Loucy (cell line): ENCODE measurements around the gene DUS2.
A peak's percentile ranks its signal among the peaks of the same experiment; 100 is the strongest.

ENCODE experiments used
- H2AFZ ChIP-seq: fragments of 200-600 bp; sonication (generic); 2 replicates; pipeline ENCODE4 v1.6.0; 2016; ENCODE audit warnings: antibody characterized with exemption, mild to moderate bottlenecking, low read length, moderate library complexity
- H3F3A ChIP-seq: fragments of 200-600 bp; 2 replicates; pipeline ENCODE4 v1.6.0; 2016; ENCODE audit warnings: antibody characterized with exemption, low read depth, mild to moderate bottlenecking
- H3K27me3 ChIP-seq: fragments of 200-600 bp; sonication (generic); 2 replicates; pipeline ENCODE4 v1.6.1; 2014; ENCODE audit warnings: low read length, mild to moderate bottlenecking; ENCODE audit not compliant: insufficient read depth, poor library complexity, severe bottlenecking
- H3K36me3 ChIP-seq: fragments of 200-600 bp; sonication (generic); 2 replicates; pipeline ENCODE4 v1.6.1; 2016; ENCODE audit warnings: low read length; ENCODE audit not compliant: insufficient read depth
- H3K4me1 ChIP-seq: fragments of 200-600 bp; sonication (generic); 2 replicates; pipeline ENCODE4 v1.5.1; 2014; ENCODE audit warnings: low read length, mild to moderate bottlenecking; ENCODE audit not compliant: insufficient read depth, poor library complexity, severe bottlenecking
- H3K4me2 ChIP-seq: fragments of 200-600 bp; sonication (generic); 2 replicates; pipeline ENCODE4 v1.6.0; 2014; ENCODE audit warnings: antibody characterized with exemption, low read length, low read depth, mild to moderate bottlenecking; ENCODE audit not compliant: poor library complexity, severe bottlenecking
- H3K4me3 ChIP-seq: fragments of 200-600 bp; sonication (generic); 2 replicates; pipeline ENCODE4 v1.5.1; 2014; ENCODE audit warnings: low read length, mild to moderate bottlenecking, mixed read lengths; ENCODE audit not compliant: poor library complexity, severe bottlenecking
- H3K79me2 ChIP-seq: fragments of 200-600 bp; sonication (generic); 2 replicates; pipeline ENCODE4 v1.6.1; 2014; ENCODE audit warnings: low read length; ENCODE audit not compliant: insufficient read depth
- H3K9ac ChIP-seq: fragments of 200-600 bp; sonication (generic); 2 replicates; pipeline ENCODE4 v1.6.0; 2014; ENCODE audit warnings: mild to moderate bottlenecking, low read depth, low read length, moderate library complexity; ENCODE audit not compliant: poor library complexity, severe bottlenecking
- H3K9me2 ChIP-seq: fragments of 200-600 bp; sonication (generic); replicated peaks from 2 replicates; pipeline ENCODE4 v1.6.1; 2016; ENCODE audit warnings: low read depth, low read length, mixed read lengths
- H3K9me3 ChIP-seq: fragments of 200-600 bp; sonication (generic); 2 replicates; pipeline ENCODE4 v1.6.1; 2014; ENCODE audit warnings: mild to moderate bottlenecking, antibody characterized with exemption, low read length, low read depth; ENCODE audit not compliant: insufficient read depth
- H4K20me1 ChIP-seq: fragments of 200-600 bp; sonication (generic); 2 replicates; pipeline ENCODE4 v1.6.0; 2014; ENCODE audit warnings: antibody characterized with exemption, low read length, mild to moderate bottlenecking; ENCODE audit not compliant: insufficient read depth, poor library complexity, severe bottlenecking
- EZH2phosphoT487 ChIP-seq: fragments of 200-600 bp; IDR thresholded peaks from 2 replicates; pipeline ENCODE4 v1.6.1; 2018; ENCODE audit warnings: antibody characterized with exemption, mild to moderate bottlenecking, moderate library complexity, borderline replicate concordance
- TF ChIP-seq, protein P1 (sequence below): fragments of 200-600 bp; sonication (generic); conservative IDR thresholded peaks from 2 replicates; pipeline ENCODE4 v1.5.1; 2014; ENCODE audit warnings: mild to moderate bottlenecking, antibody characterized with exemption, low read length

The DUS2 gene

GRCh38 chr16:68037841-68038597, 14.9 kb downstream of the DUS2 start:
- TF ChIP-seq, protein P1, sequence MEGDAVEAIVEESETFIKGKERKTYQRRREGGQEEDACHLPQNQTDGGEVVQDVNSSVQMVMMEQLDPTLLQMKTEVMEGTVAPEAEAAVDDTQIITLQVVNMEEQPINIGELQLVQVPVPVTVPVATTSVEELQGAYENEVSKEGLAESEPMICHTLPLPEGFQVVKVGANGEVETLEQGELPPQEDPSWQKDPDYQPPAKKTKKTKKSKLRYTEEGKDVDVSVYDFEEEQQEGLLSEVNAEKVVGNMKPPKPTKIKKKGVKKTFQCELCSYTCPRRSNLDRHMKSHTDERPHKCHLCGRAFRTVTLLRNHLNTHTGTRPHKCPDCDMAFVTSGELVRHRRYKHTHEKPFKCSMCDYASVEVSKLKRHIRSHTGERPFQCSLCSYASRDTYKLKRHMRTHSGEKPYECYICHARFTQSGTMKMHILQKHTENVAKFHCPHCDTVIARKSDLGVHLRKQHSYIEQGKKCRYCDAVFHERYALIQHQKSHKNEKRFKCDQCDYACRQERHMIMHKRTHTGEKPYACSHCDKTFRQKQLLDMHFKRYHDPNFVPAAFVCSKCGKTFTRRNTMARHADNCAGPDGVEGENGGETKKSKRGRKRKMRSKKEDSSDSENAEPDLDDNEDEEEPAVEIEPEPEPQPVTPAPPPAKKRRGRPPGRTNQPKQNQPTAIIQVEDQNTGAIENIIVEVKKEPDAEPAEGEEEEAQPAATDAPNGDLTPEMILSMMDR, result no peak
- TF ChIP-seq EZH2phosphoT487, result no peak
- Histone ChIP-seq H3F3A (no peaks in the 10 kb centered on the region), H3K27me3 (no peaks in the 10 kb centered on the region), H3K36me3 (no peaks in the 10 kb centered on the region), H3K4me2 (no peak overlapping the region), H3K9ac (no peak overlapping the region), H3K4me1 (no peaks in the 10 kb centered on the region), H3K4me3 (no peak overlapping the region), H3K9me2 (no peaks in the 10 kb centered on the region), H2AFZ (no peak overlapping the region), H4K20me1 (no peaks in the 10 kb centered on the region), H3K79me2 (no peaks in the 10 kb centered on the region), H3K9me3 (no peaks in the 10 kb centered on the region)

GRCh38 chr16:68040506-68041288, 17.6 kb downstream of the DUS2 start:
- no peaks in the 10 kb centered on the region for H3K79me2 ChIP-seq
- no peak overlapping the region for H3K4me2 ChIP-seq
- no peaks in the 10 kb centered on the region for H3K9me2 ChIP-seq
- H3K9me3 ChIP-seq, result no peaks in the 10 kb centered on the region
- no peaks in the 10 kb centered on the region for H3K27me3 ChIP-seq
- TF ChIP-seq, protein P1, result peak; percentile 90
- TF ChIP-seq EZH2phosphoT487, result no peak
- H4K20me1 ChIP-seq, result no peaks in the 10 kb centered on the region
- no peak overlapping the region for H2AFZ ChIP-seq
- no peak overlapping the region for H3K9ac ChIP-seq
- no peaks in the 10 kb centered on the region for H3F3A ChIP-seq
- H3K4me3 ChIP-seq, result no peak overlapping the region
- no peaks in the 10 kb centered on the region for H3K36me3 ChIP-seq
- H3K4me1 ChIP-seq, result no peaks in the 10 kb centered on the region

- H3K9me2 ChIP-seq, result no peaks in the 10 kb centered on the region
- H2AFZ ChIP-seq, result no peak overlapping the region
- H3K27me3 ChIP-seq, result no peaks in the 10 kb centered on the region
- H3K4me3 ChIP-seq, result no peak overlapping the region
- H3K4me2 ChIP-seq, result no peak overlapping the region
- H3K79me2 ChIP-seq, result no peaks in the 10 kb centered on the region
- H3F3A ChIP-seq, result no peaks in the 10 kb centered on the region
- no peaks in the 10 kb centered on the region for H3K4me1 ChIP-seq
- H4K20me1 ChIP-seq, result no peaks in the 10 kb centered on the region
- H3K9me3 ChIP-seq, result no peaks in the 10 kb centered on the region
- H3K36me3 ChIP-seq, result no peaks in the 10 kb centered on the region
- TF ChIP-seq EZH2phosphoT487, result no peak
- TF ChIP-seq, protein P1, result no peak
- H3K9ac ChIP-seq, result no peak overlapping the region
Measured at GRCh38 chr16:68041783-68042182, 18.7 kb downstream of the DUS2 start.
